Measurements from ENCODE around the gene NXPH4.
A peak's percentile ranks its signal among the peaks of the same experiment; 100 is the strongest.

The NXPH4 gene

DNA sequence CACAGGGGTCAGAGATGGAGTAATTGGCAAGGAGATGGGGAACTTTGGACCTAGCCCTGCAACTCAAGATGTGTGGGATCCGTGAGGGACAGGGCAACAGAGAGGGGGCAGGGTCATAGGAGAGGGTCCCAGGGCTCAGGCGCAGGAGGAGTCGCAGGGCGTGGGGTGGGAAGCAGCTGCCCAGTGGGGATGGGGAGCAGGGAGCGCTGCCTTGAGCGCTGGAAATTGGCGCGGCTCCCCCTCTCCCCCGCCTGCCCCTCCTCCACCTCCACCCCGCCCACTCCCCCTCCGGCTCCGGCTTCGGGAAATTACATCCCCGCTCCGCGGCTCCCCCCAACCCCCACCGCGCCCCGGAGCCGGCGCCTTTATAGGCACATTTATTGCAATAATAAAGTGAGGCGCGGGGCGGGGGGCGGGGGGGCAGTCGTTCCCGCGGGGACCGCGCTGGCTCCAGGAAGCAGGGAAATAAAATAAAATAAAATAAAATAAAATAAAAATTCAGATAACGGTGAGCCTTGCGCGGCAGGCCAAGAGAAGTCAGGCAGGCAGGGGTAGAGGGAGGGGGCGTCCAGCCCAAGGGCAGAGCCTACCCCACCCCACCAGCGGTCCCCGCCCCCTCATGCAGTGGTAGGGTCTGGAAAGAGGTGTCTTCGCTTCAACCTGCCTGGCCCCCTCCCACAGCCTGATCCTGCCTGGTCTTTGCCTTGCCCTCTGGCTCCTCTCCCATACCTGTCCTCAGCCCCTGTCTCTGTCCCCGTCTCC is 3.6 kb downstream of the NXPH4 start:
- no peak for DNase-seq

GRCh38 chr12:57220770-57221168 is 4.2 kb downstream of the NXPH4 start:
- DNase-seq: no peak

GRCh38 chr12:57221169-57221917 is 4.7 kb downstream of the NXPH4 start:
- DNase-seq: no peak

- DNase-seq: no peak
Measured at GRCh38 chr12:57222286-57223190, 5.9 kb downstream of the NXPH4 start.

GRCh38 chr12:57223191-57224165 is 6.9 kb downstream of the NXPH4 start:
- no peak for DNase-seq

- DNase-seq: no peak
Measured at GRCh38 chr12:57224278-57224972, 7.8 kb downstream of the NXPH4 start.

DNA sequence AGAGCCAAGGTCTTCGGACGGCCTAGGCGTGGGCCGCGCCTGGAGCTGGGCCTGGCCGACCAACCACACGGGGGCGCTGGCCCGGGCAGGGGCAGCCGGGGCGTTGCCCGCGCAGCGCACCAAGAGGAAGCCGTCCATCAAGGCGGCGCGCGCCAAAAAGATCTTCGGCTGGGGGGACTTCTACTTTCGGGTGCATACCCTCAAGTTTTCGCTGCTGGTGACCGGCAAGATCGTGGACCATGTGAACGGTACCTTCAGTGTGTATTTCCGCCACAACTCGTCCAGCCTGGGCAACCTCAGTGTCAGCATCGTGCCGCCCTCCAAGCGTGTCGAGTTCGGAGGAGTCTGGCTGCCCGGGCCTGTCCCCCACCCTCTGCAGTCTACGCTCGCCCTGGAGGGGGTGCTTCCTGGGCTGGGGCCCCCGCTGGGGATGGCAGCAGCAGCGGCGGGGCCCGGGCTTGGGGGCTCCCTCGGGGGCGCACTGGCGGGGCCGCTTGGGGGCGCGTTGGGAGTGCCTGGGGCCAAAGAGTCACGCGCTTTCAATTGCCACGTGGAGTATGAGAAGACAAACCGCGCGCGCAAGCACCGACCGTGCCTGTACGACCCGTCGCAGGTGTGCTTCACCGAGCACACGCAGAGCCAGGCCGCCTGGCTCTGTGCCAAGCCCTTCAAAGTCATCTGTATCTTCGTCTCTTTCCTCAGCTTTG is 8.5 kb downstream of the NXPH4 start:
- no peak for DNase-seq

DNA sequence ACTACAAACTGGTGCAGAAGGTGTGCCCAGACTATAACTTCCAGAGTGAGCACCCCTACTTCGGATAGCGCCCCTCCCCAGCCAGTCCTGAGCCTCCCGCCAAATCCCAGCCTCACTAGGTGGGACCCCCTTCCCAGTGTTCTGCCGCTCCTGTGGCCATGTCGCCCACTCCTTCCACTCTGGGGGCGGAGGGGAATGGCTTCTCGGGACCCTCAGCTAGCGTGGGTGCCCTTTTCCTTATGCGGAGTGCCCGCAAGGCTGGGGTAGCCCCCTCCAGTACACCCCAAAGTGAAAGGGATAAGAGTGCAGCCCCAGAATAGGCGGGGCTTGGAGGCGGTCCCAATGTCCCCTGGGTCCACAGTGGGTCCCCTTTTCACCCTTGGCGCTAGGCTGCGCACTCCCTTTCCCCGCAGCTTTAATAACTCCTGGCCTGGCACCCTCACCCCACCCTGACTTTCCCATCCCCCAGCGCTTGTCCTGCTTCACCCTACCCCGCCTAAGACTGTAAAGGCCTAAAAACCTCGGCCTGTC is 9.2 kb downstream of the NXPH4 start:
- DNase-seq: no peak

GRCh38 chr12:57226588-57227314 is 10.2 kb downstream of the NXPH4 start:
- no peak for DNase-seq

DNA sequence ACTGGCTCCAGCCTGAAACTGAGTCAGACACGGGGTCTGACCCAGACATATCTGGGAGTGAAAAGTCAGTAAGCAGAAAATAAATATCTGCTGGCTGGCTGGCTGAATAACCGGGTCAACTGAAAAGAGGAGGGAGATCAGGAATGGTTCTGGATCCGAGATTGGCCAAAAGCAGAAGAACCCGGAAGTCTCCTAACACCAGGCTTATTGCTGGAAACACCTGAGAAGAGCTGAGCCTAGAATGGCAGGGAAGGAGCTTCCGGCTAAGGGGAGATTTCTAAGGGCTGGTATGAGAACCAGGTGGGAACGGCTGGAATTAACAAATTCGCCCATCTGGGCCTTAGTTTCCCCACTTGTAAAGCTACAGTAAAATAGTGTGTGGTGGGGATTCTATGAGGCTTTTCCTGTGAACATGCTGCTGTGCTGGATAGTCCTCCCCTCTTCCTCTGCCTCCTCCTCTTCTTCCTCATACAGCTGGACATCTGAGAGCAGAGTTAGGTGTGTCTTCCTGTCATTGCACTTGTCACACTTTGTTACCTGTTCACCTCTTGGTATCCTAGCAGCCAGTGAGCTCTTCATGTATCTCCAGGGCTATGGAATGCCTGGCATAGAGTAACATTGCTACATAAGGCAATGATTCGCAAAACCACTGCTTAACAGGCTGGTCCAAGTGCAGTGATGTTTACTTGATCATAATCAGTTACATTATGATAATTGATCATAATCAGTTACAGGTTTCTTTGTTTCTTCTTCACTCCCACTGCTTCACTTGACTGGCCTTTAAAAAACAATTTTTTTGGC is 10.9 kb downstream of the NXPH4 start:
- DNase-seq: no peak

DNA sequence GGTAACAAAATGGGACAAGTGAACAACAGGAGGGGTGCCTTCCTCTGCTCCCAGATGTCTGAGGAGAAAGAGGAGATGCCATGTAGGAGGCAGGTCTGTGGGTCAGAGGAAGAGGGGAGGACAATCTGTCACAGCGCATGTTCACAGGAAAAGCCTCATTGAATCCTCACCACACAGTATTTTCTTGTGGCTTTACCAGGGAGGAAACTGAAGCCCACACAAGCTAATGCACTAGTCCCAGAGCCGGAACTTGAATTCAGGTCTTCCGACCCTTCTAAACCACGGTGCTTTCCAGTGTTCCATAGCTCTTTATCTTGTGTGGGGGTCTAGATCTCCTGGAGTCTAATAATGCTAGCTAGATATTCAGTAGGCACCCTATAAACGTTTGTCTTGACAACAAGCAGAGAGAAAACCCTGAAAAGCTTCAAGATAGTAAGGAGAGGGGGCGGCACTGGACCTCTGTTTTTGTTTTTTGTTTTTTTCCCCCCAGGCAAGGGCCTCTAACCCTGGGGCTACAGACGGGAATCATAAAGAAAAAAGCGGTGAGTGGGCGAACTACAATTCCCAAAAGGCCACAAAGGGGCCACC is 12.5 kb downstream of the NXPH4 start:
- DNase-seq: no peak

DNA sequence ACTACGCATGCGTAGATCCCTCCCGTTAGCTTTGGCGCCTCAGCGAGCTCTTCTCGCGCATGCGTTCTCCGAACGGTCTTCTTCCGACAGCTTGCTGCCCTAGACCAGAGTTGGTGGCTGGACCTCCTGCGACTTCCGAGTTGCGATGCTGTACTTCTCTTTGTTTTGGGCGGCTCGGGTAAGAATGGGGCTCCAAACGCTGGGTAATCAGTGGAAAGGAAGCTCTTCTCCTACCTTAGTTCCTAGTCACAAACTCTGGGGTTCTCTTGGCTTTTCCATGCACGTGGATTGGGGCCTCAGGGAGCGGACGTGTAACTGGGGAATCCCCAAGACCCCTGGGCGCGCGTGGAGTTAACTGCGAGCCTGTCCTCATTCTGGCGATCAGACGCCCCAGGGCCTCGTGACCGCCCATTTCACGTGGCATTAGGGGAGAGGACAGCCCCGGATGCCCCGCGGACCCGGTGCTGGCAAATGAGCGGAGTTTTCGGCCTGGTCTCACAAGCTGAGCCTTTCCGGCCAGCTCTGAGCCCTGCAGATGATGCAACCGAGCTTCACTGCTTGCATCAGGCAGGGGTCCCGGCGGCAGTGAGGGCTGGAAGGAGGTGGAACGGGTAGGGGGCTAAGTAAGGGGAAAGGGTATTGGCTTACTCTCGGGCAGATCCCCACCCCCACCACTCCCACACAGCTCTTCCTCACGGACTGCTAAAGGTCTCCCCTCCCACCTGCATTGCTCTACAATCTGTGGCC is 13.2 kb downstream of the NXPH4 start, which contains the start of gene SHMT2:
Gene SHMT2 (plus strand): TSS at position 78 of the 747 bp plus-strand sequence. CDS start 68 bp downstream, at position 146.
- peak; percentile 96 for DNase-seq

DNA sequence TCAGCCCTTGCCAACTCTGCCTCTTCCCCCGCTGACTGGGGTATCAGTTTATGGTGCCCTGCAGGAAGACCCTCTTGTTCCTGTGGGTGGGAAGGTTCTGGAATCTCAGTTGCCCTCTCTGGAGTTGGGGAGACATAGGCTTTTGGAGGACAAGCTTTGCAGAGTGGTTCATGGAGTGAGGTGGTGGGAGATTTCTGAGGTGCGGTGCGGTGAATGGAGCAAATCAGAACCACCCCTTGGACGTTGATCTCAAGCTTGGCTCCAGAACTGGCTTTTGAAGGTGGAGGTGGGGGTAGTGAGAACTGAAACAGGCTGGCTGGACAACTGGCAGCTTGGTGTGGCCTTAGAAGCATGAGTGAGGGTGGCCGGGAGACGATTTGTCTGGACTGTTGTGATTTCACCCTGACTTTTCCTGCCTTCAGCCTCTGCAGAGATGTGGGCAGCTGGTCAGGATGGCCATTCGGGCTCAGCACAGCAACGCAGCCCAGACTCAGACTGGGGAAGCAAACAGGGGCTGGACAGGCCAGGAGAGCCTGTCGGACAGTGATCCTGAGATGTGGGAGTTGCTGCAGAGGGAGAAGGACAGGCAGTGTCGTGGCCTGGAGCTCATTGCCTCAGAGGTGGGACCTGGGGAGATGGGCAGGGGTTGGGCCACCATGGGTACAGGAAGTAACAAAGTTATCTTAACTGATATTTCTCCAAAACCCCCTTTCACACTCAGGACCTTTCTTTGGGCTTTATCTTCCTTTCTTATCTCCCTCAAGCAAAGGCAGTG is 14.0 kb downstream of the NXPH4 start:
- no peak for DNase-seq

- DNase-seq: no peak
Measured at GRCh38 chr12:57231276-57232021, 14.9 kb downstream of the NXPH4 start.

GRCh38 chr12:57232156-57232756 is 15.7 kb downstream of the NXPH4 start:
- DNase-seq: no peak
